GM18858 (cell line): ENCODE data around the gene P2RY8.

Source experiments
- ATAC-seq: cut with Tn5 transposase; IDR thresholded peaks from one replicate; pipeline ENCODE4 v1.9.1; 2021; ENCODE audit not compliant: unreplicated experiment

Gene P2RY8

GRCh38 chrX:1419545-1420355, 117.2 kb downstream of the P2RY8 start:
- no peak for ATAC-seq

DNA sequence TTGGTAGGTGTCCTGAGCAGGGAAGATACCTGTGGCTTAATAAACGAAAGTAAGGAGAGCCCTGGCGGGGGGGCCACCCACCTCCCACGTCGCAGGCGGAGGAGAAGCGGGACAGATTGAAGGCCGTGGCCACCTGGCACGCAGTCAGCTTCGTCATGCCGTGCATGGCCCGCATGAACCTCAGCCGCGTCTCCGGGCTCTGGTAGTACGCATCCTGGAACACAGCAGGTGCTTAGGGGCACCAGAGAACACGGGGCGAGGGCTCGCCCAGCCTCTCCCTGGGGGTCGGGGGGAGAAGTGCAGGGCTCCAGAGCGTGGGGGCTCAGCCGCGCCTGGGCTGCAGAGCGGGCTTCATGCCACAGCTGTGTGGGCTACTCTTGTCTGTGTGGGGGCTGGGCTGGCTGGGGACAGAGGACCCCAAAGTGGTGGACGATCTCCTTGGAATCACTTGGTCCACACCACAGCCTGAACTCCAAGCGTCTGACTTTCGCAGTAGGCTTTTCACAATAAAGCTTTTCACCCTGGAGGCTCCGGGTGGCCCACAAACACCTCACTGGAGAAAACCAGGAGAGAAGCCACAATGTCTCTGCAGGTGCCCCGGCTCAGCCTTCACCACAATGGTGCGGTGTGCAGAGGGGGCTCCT, 118.0 kb downstream of the P2RY8 start:
- no peak for ATAC-seq

GRCh38 chrX:1417921-1418771, 118.8 kb downstream of the P2RY8 start:
- ATAC-seq: no peak

DNA sequence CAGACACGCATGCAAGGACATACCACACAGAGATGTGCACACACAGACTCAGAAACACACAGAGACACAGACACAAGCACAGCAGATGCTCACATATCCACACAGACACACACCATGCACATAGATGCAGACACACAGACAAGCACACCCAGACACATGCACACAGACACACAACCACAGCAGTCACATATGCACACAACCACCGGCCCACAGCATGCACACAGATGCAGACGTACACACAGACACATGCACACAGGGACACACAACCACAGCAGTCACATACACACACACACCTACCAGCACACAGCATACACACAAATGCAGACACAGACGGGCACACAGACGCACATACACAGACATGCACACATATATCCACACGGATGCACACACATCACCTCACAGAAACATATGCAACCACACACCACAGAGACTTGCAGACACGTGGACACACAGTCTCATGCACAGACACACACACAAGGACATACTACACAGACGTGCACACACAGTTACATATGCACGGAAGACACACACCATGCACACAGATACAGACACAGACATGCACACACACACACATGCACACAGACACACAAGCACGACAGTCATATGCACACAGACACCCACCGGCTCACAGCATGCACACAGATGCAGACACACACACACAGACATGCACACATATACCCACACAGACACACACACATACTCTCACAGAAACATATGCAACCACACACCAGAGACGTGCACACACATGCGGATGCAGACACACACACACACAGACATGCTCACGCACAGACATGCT, 119.8 kb downstream of the P2RY8 start:
- no peak for ATAC-seq

DNA sequence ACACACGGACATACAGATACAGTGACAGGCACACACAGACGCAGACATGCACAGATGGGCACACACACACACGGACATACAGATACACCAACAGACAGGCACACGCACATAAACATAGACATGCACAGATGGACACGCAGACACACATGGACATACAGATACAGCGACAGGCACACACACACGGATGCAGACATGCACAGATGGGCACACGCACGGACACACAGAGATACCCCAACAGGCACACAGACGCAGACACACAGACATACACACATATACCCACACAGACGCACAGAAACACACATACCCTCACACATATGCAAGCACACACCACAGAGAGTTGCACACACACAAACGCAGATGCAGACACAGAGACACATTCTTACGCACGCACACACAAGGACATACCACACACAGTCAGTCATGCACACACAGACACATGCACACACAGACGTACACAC, 120.6 kb downstream of the P2RY8 start:
- ATAC-seq: no peak
